ENCODE measurements around the gene TM2D3.

- TF ChIP-seq CTCF (IDR thresholded peaks at IDR 0.05) (no peak), POLR2A (IDR thresholded peaks at IDR 0.05) (no peak)
Measured at GRCh38 chr15:101637038-101637437, 15.1 kb downstream of the TM2D3 start.
